Raji (cell line): ENCODE data around the gene CAGE1.

Experiments
- POLR2A ChIP-seq: IDR thresholded peaks from 2 replicates; pipeline ENCODE4 v1.6.1; 2011; ENCODE audit warnings: low read depth, low read length, control low read depth; ENCODE audit not compliant: insufficient read depth

Gene CAGE1

GRCh38 chr6:7316658-7317533, 72.6 kb downstream of the CAGE1 start:
- no peak for TF ChIP-seq POLR2A

DNA sequence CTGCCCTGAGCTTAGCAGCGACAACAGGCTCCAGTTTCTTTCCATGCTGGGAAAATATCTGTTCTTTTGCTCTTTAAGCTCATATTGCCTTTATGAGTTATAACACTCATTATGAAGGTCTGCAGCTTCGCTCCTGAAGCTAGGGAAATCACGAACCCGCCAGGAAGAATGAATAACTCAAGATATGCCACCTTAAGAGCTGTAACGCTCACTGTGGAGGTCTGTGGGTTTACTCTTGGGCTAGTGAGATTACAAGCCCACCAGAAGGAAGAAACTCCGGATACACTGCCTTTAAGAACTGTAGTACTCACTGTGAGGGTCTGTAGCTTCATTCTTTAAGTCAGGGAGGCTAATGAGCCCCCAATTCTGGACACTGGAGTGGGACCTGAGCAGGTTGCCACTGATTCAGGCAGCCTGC, 73.6 kb downstream of the CAGE1 start:
- no peak for TF ChIP-seq POLR2A

GRCh38 chr6:7314414-7314813, 75.1 kb downstream of the CAGE1 start:
- TF ChIP-seq POLR2A = no peak

DNA sequence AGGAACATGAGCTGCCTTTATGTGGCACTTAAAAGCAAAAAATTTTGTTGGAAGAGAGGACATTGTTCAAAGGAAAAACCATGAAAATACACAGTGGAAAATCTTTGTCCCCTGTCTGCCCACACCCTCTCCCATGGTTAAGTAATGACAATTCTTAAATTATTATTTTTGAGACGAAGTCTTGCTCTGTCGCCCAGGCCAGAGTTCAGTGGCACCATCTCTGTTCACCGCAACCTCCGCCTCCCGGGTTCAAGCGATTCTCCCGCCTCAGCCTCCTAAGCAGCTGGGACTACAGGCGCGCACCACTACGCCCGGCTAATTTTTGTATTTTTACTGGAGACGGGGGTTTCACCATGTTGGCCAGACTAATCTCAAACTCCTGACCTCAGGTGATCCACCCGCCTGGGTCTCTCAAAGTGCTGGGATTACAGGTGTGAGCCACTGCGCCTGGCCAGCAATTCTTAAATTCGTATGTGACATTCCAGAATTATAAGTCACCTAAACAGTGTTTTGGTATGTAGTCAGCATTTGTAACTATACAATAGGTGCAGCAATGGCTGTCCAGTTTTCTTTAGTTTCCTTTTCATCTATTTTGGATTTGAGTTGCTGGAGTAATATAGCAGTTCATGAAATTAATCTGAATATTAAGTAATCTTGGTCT, 75.9 kb downstream of the CAGE1 start:
- TF ChIP-seq POLR2A = no peak

- TF ChIP-seq POLR2A = peak; percentile 90
Measured at GRCh38 chr6:7312616-7313504, 76.7 kb downstream of the CAGE1 start, which contains the start of gene SSR1. Gene SSR1, minus strand, starts transcription at chr6:7313199. Its CDS starts 79 bp downstream, at chr6:7313120.

DNA sequence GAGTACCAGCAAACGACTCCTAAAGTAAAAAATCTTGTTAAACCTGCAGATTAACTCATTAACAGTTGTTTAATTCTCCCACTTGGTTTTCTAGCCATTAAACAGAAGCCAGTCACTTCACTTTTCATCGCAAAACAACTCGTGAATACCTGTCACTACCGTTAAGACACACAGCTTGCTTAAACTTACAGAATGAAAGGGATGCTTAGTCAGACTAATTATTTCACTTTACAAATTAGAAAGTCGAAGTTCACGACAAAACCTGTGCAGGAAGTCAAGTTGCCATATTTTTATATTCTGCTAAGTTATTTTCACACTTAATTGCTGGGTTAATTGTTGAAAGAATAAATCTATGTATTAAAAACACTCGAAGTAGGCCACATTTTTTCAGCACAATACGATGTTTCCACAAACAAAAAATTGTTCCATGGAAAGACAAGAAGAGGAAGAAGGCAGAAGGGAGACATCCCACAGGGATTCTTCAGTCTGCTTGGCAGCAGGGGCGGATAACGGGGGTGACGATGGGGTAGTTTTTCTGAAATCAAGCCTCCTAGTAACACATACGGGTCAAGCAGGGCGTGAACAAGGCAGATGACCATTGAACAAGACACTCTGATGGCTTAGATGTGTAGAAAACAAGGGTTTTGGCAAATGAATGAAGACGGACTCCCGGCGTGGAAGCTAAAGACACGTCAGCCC, 77.5 kb downstream of the CAGE1 start:
- no peak for TF ChIP-seq POLR2A

DNA sequence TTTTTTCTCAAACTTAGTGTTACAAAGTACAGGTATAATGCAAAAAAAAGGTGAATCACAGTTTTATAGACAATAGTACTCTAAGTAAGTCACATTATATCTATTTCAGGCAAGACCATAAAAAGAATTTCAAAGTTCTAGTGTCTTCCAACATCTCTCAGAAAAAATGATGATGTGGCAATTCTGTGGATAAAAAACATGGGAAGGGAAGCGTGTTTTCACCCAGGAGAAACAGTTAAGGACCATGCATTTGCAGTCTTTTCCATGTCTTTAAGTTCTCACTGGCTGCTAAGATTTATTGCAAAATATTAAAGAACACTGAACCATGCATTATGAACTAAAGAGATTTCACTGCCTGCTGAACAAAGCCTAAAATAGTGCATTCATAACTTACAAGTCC, 78.4 kb downstream of the CAGE1 start:
- no peak for TF ChIP-seq POLR2A

- TF ChIP-seq POLR2A = no peak
Measured at GRCh38 chr6:7309050-7309449, 80.5 kb downstream of the CAGE1 start.

DNA sequence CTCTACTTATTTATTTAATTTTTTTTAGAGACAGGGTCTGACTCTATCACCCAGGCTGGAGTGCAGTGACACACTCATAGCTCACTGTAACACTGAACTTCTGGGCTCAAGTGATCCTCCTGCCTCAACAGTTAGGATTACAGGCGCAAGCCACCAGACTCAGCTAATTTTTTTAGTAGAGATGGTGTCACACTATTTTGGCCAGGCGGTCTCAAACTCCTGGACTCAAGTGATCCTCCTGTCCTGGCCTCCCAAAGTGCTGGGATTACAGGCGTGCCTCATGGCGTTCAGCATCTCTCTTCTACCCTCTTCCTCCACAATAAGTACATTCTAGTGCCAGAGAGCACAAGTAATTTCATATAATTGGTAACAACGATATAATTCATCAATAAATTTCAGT, 82.0 kb downstream of the CAGE1 start:
- TF ChIP-seq POLR2A = no peak

- no peak for TF ChIP-seq POLR2A
Measured at GRCh38 chr6:7304821-7305220, 84.7 kb downstream of the CAGE1 start.

DNA sequence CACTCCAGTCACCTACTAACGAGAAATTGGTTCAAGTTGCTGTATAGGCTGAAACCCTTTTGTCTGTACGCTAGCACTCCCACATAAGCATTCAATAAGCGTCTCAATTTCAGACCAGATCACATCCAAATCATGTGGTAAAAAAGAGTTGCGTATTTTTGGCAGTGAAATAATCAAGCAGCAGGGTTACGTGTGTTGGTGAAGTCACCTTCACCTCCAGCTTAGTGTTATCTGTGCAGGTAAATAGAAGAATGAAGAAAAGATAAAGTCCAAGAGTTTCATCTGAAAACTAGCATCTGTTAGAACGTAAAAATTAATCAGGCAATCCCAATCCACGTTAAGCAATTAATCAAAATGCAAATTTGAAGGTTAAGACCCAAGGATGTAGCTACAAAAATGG, 87.8 kb downstream of the CAGE1 start:
- no peak for TF ChIP-seq POLR2A

- TF ChIP-seq POLR2A = no peak
Measured at GRCh38 chr6:7300926-7301325, 88.6 kb downstream of the CAGE1 start.

- no peak for TF ChIP-seq POLR2A
Measured at GRCh38 chr6:7298113-7298512, 91.4 kb downstream of the CAGE1 start.

GRCh38 chr6:7296602-7297001, 92.9 kb downstream of the CAGE1 start:
- no peak for TF ChIP-seq POLR2A

GRCh38 chr6:7295916-7296315, 93.6 kb downstream of the CAGE1 start:
- TF ChIP-seq POLR2A = no peak

DNA sequence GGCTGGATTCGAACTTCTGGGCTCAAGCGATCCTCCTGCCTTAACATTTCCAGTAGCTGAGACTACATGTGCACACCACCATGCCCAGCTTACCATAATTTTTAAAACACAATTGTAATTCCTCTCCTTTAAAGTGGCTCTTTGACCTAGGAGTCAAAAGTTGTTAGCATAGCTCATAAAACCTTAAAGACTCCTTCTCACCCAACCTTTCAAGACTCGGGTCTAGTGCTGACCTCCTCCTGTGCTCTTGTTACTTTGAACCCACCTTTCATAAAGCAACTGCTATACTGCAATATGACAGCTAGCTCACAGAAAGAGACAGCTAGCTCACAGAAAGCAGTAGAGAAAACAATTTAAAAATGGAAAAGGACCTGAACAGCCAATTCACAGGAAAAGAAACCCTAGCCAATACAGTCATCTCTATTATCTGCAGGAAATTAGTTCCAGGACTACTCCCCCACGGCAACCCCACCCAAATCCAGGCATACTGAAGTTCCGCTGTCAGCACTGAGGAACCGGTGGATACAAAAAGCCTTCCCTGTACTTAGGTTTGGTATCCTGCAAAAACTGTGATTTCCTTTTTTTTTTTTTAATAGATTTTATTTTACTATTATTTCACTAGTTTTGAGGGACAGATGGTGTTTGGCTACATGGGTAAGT, 96.8 kb downstream of the CAGE1 start:
- TF ChIP-seq POLR2A = no peak
